ENCODE data around the gene EZH1. TPM values are rescaled to one million over a fixed set of nuclear protein-coding genes. Genes with fewer than 3 reads are reported as not detected.

The EZH1 gene
- total RNA-seq, 1 donor from 2014 or later: 73.7 TPM

- H3K27ac ChIP-seq: no peak overlapping the region
- H3K36me3 ChIP-seq: peaks cover 0 to 19% of the 10 kb centered on the region in 2 donors
- peaks cover 11% of the 10 kb centered on the region for H3K4me1 ChIP-seq
- no peak for TF ChIP-seq CTCF (IDR thresholded peaks at IDR 0.05)
- no peak for TF ChIP-seq POLR2A (IDR thresholded peaks at IDR 0.05)
- TF ChIP-seq POLR2AphosphoS5 (IDR thresholded peaks at IDR 0.05; ENCODE audit: insufficient read depth in 1 of 2, low read depth in 1 of 2): no peak
- intact Hi-C loops (cut with DNase I): no loop called here
- no peaks in the 10 kb centered on the region for H3K9me3 ChIP-seq
- no peak overlapping the region for H3K4me3 ChIP-seq
- DNase-seq (ENCODE audit: extremely low spot score in 2 of 2): no peak
- no peaks in the 10 kb centered on the region for H3K27me3 ChIP-seq
Observed at GRCh38 chr17:42694524-42694923, 50.3 kb downstream of the EZH1 start.

DNA sequence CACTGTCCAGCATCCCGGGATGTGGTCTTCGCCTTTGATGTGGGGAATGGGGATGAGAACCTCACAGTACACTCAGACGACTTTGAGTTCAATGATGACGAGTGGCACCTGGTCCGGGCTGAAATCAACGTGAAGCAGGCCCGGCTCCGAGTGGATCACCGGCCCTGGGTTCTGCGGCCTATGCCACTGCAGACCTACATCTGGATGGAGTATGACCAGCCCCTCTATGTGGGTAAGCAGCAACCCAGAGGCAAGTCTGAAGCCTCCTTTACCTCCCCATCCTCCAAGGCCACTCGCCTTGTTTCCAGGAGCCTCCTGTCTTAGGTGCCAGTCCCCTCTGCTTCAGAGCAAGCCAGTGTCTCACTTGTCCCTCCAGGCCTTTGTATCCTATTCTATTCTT is 52.4 kb downstream of the EZH1 start:
- no peak for TF ChIP-seq CTCF (IDR thresholded peaks at IDR 0.05)
- no peak for TF ChIP-seq POLR2A (IDR thresholded peaks at IDR 0.05)
- no peak for TF ChIP-seq POLR2AphosphoS5 (IDR thresholded peaks at IDR 0.05; ENCODE audit: insufficient read depth in 1 of 2, low read depth in 1 of 2)
- no peak for DNase-seq (ENCODE audit: extremely low spot score in 2 of 2)
- peaks cover 0 to 19% of the 10 kb centered on the region in 2 donors for H3K36me3 ChIP-seq
- no peak overlapping the region for H3K4me3 ChIP-seq
- no peaks in the 10 kb centered on the region for H3K4me1 ChIP-seq
- H3K27ac ChIP-seq: no peak overlapping the region
- intact Hi-C loops (cut with DNase I): no loop called here
- H3K27me3 ChIP-seq: no peaks in the 10 kb centered on the region
- no peaks in the 10 kb centered on the region for H3K9me3 ChIP-seq

DNA sequence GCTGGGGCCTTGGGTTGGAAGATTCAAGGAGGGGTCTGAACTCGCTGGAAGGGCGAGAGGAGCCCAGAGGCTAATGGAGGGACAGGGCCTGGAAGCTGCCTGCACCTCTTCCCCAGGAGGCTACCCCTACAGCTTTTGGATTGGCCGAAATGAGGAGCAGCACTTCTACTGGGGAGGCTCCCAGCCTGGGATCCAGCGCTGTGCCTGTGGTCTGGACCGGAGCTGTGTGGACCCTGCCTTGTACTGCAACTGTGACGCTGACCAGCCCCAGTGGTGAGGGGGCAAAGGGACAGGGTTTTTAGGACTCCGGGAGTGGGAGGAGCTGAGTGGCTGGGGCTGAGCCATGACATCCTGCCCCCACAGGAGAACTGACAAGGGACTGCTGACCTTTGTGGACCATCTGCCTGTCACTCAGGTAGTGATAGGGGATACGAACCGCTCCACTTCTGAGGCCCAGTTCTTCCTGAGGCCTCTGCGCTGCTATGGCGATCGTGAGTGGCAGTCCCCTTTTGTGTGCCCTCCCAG is 53.8 kb downstream of the EZH1 start:
- intact Hi-C loops (cut with DNase I): no loop called here
- DNase-seq (ENCODE audit: extremely low spot score in 2 of 2): no peak
- Histone ChIP-seq H3K9me3 (no peaks in the 10 kb centered on the region), H3K27me3 (no peaks in the 10 kb centered on the region), H3K4me1 (no peaks in the 10 kb centered on the region), H3K4me3 (no peak overlapping the region), H3K36me3 (peaks cover 0 to 14% of the 10 kb centered on the region in 2 donors), H3K27ac (no peak overlapping the region)
- TF ChIP-seq CTCF (IDR thresholded peaks at IDR 0.05) (no peak), POLR2AphosphoS5 (IDR thresholded peaks at IDR 0.05; ENCODE audit: insufficient read depth in 1 of 2, low read depth in 1 of 2) (no peak), POLR2A (IDR thresholded peaks at IDR 0.05) (no peak)

DNA sequence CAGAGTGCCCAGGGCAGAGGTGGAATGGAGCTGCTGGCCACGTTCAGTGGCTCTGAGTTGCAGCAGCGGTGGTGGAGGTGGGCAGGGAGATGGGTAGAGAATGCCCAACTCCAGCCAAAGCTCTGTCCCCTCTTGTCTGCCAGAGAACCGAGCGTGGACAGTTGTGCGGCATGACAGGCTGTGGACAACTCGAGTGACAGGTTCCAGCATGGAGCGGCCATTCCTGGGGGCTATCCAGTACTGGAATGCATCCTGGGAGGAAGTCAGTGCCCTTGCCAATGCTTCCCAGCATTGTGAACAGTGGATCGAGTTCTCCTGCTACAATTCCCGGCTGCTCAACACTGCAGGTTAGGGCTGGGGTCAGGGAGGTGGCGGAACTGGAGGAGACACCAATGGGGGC is 54.2 kb downstream of the EZH1 start:
- peaks cover 0 to 9% of the 10 kb centered on the region in 2 donors for H3K36me3 ChIP-seq
- TF ChIP-seq POLR2A (IDR thresholded peaks at IDR 0.05) (no peak), CTCF (IDR thresholded peaks at IDR 0.05) (no peak), POLR2AphosphoS5 (IDR thresholded peaks at IDR 0.05; ENCODE audit: insufficient read depth in 1 of 2, low read depth in 1 of 2) (peak in 1 of 2 donors; percentile 4)
- intact Hi-C loops (cut with DNase I): no loop called here

GRCh38 chr17:42687707-42688320 is 57.0 kb downstream of the EZH1 start:
- peaks cover 17% of the 10 kb centered on the region for H3K4me1 ChIP-seq
- TF ChIP-seq CTCF (IDR thresholded peaks at IDR 0.05): no peak
- TF ChIP-seq POLR2AphosphoS5 (IDR thresholded peaks at IDR 0.05; ENCODE audit: insufficient read depth in 1 of 2, low read depth in 1 of 2): no peak
- TF ChIP-seq POLR2A (IDR thresholded peaks at IDR 0.05): no peak
- peaks cover 0 to 7% of the 10 kb centered on the region in 2 donors for H3K36me3 ChIP-seq
- H3K9me3 ChIP-seq: no peaks in the 10 kb centered on the region
- no peak overlapping the region for H3K27ac ChIP-seq
- intact Hi-C loops (cut with DNase I): no loop called here
- no peak overlapping the region for H3K4me3 ChIP-seq
- H3K27me3 ChIP-seq: no peaks in the 10 kb centered on the region
- no peak for DNase-seq (ENCODE audit: extremely low spot score in 2 of 2)

More for the DNA sequence above, 54.2 kb downstream of the EZH1 start:
- H3K27me3 ChIP-seq: no peaks in the 10 kb centered on the region
- H3K4me1 ChIP-seq: no peaks in the 10 kb centered on the region
- no peak for DNase-seq (ENCODE audit: extremely low spot score in 2 of 2)
- no peak overlapping the region for H3K4me3 ChIP-seq
- no peak overlapping the region for H3K27ac ChIP-seq
- no peaks in the 10 kb centered on the region for H3K9me3 ChIP-seq
